Colonic mucosa (tissue), 4 donors: Measurements from ENCODE around the gene SOX12. TPM values are rescaled to one million over a fixed set of nuclear protein-coding genes. Genes with fewer than 3 reads are reported as not detected.
A peak's percentile ranks its signal among the peaks of the same experiment; 100 is the strongest.

Source experiments
- DNase-seq: peaks from one replicate; pipeline ENCODE4 v3.0.0-alpha.2; 2020
- H3K27ac ChIP-seq: fragments of 200-600 bp; one replicate; pipeline ENCODE4 v1.8.0; 2021
- H3K27me3 ChIP-seq: fragments of 200-600 bp; one replicate; pipeline ENCODE4 v1.8.0; 2021
- H3K36me3 ChIP-seq: fragments of 200-600 bp; one replicate; pipeline ENCODE4 v1.8.0; 2021
- H3K4me1 ChIP-seq: fragments of 200-600 bp; one replicate; pipeline ENCODE4 v1.8.0; 2021; ENCODE audit warnings: mild to moderate bottlenecking
- H3K4me3 ChIP-seq: fragments of 200-600 bp; one replicate; pipeline ENCODE4 v1.8.0; 2021
- H3K9ac ChIP-seq, 2 donors: one replicate each; pipeline ENCODE4 v1.7.0; 2013; ENCODE audit warnings: control low read depth in 2 of 2, low read depth in 2 of 2, low read length in 2 of 2
- H3K9me3 ChIP-seq: fragments of 200-600 bp; one replicate; pipeline ENCODE4 v1.8.0; 2021
- intact Hi-C: fragments of 100-400 bp; cut with DNase I; formaldehyde crosslinking; loops from one replicate; pipeline ENCODE4 v1.14.1; 2022
- total RNA-seq, 2 donors: library from RNA; stranded (reverse); fragmentation: NEBNext Ultra II Directional in 1 of 2; extraction: Animal tissue kit (Norgen Biotek cat#: 25700) in 1 of 2; gene quantifications; one replicate each; pipeline ENCODE4 v1.2.1, GENCODE V29; 2021
- TF ChIP-seq, protein P1 (sequence below): fragments of 200-600 bp; IDR thresholded peaks from one replicate; pipeline ENCODE4 v1.8.0; 2022; ENCODE audit warnings: antibody characterized with exemption, mild to moderate bottlenecking
- donor health status: healthy.
- donor health status: DM: no; HTN: no; CAD: no.
- donor health status: DM: no; HTN: no; CAD: no.

The SOX12 gene
- total RNA-seq, 2 donors from 2014 or later, result 5.0 to 7.5 TPM

DNA sequence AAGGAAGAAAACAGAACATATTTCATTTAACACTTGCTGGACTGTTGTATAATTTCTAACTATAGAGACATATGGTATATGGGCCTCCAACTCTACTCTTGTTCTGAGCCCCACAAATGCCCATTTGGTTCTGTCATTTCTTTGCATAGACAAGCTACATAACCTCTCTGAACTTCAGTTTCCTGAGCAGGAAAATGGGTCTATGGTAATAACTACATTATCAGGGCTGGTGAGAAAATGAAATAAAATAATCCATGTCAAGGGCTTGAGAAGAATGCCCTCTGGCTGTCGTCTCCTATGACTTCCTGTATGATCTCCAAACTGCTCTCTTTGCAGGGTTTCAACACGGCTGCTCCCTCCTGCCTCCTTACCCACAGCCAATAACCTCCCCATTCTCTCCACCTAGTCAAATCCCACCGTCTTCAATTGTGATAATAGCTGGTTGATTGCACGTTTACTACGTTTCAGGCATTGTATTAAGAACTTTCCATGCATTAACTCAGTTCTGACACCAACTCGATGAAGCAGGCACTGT is 16.0 kb upstream of the SOX12 start:
- no peaks in the 10 kb centered on the region for H3K27me3 ChIP-seq
- H3K36me3 ChIP-seq, result no peaks in the 10 kb centered on the region
- H3K27ac ChIP-seq, result peak overlapping the region; percentile 50
- H3K9ac ChIP-seq, result no peak overlapping the region
- intact Hi-C loops, result no loop called here
- TF ChIP-seq, protein P1, sequence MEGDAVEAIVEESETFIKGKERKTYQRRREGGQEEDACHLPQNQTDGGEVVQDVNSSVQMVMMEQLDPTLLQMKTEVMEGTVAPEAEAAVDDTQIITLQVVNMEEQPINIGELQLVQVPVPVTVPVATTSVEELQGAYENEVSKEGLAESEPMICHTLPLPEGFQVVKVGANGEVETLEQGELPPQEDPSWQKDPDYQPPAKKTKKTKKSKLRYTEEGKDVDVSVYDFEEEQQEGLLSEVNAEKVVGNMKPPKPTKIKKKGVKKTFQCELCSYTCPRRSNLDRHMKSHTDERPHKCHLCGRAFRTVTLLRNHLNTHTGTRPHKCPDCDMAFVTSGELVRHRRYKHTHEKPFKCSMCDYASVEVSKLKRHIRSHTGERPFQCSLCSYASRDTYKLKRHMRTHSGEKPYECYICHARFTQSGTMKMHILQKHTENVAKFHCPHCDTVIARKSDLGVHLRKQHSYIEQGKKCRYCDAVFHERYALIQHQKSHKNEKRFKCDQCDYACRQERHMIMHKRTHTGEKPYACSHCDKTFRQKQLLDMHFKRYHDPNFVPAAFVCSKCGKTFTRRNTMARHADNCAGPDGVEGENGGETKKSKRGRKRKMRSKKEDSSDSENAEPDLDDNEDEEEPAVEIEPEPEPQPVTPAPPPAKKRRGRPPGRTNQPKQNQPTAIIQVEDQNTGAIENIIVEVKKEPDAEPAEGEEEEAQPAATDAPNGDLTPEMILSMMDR, result no peak
- H3K4me3 ChIP-seq, result no peak overlapping the region
- DNase-seq, result no peak
- H3K4me1 ChIP-seq, result no peaks in the 10 kb centered on the region
- H3K9me3 ChIP-seq, result no peaks in the 10 kb centered on the region

DNA sequence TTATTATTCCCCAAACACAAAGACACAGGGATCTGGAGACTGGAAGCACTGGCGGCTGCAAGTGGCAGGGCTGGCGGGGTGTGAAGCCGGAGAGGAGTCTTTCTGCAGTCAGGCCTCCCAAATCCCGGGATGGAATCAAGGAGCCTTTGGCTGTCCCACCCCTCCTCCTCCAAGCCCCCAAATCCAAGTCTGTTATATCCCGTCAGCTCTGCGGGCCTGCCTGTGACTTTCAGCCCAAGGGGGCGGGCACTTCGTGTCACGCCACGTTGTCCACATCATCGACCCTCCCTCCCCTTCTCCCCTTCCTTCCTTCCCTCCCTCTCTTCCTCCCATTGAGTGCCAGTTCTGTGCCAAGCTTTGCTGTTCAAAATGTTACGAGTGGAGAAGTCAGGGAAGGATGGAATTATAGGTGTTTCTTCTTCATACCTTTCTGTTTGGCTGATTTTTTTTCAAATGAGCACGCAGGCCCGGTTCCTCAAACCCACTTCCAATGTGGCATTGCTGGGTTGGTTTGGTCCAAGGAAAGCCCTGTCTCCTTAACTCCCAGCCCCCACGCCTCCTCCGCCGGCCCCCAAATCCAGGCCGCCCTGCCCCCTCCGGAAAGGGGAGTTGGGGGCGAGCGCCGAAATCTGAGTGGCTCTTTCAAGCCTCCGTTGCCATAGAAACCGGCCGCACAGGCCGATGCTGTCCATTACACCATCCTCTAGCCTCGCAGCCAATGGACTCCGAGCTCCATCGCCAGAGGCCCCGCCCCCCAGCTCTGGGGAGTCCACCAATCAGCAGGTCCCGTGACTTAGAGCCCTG is 15.3 kb upstream of the SOX12 start:
- peak; percentile 91 for DNase-seq
- peak overlapping the region; percentile 13 for H3K4me3 ChIP-seq
- H3K27me3 ChIP-seq, result no peaks in the 10 kb centered on the region
- H3K9me3 ChIP-seq, result no peaks in the 10 kb centered on the region
- intact Hi-C loops, result no loop called here
- H3K9ac ChIP-seq, result no peak overlapping the region
- H3K4me1 ChIP-seq, result no peaks in the 10 kb centered on the region
- H3K27ac ChIP-seq, result peak overlapping the region; percentile 50
- H3K36me3 ChIP-seq, result no peaks in the 10 kb centered on the region
- TF ChIP-seq, protein P1, result no peak

DNA sequence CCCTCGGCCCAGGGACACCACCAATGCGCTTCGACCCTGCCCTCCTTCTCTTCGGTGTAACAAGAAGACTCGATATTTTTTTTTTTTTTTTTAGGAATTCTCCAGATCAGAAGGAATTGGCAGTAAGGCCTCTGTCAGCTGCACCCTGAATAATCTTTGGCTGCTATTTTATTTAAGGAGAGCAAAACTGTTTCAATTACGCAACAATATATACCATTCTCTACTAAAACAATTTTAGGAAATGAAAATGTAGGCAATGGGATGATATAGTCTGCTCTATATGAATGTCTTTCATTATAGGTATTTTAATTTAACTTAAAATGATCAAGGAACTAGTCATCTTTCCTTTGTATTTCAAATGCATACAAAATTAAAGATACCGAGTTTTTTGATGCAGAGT is 14.7 kb upstream of the SOX12 start:
- intact Hi-C loops, result no loop called here
- no peak overlapping the region for H3K27ac ChIP-seq
- H3K4me3 ChIP-seq, result no peak overlapping the region
- no peak for DNase-seq
- H3K9me3 ChIP-seq, result no peaks in the 10 kb centered on the region
- TF ChIP-seq, protein P1, result no peak
- no peak overlapping the region for H3K9ac ChIP-seq
- no peaks in the 10 kb centered on the region for H3K27me3 ChIP-seq
- no peaks in the 10 kb centered on the region for H3K36me3 ChIP-seq
- H3K4me1 ChIP-seq, result no peaks in the 10 kb centered on the region

DNA sequence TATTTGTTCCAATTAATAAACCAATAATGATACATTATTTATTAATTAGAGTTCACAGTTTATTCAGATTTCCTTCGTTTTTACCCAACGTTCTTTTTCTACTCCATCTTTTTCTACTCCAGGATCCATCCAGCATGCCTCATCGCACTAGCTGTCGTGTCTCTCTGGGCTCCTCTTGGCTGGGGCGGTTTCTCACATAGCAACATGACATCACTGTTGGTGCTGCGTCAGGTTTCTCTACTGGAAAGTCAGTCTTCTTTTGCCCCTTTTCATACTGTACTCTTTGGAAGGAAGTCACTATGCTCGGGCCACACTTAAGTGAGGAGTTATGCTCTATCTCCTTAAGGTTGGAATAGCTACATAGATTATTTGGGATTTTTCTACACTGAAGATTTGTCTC is 13.7 kb upstream of the SOX12 start:
- TF ChIP-seq, protein P1, result no peak
- Histone ChIP-seq H3K36me3 (no peaks in the 10 kb centered on the region), H3K9me3 (no peaks in the 10 kb centered on the region), H3K27me3 (no peaks in the 10 kb centered on the region), H3K9ac (no peak overlapping the region), H3K4me1 (no peaks in the 10 kb centered on the region), H3K4me3 (no peak overlapping the region), H3K27ac (no peak overlapping the region)
- DNase-seq, result no peak
- intact Hi-C loops, result no loop called here

DNA sequence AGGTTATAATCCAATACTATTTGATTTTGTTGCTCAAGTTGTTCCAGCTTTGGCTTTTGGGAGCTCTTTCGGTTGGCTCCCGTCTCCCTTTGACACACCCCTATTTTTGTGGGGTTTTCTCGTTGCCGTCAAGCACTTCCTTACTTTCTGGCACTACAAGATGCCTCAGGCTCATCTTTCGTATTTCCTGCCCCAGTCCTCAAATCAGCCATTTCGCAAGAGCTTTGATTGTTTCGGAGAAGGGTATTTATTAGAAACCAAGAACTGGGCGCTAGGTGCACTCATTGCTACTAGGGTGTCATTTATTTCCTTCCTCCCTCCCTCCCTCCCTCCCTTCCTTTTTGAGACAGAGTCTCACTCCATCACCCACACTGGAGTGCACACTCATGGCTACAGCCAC is 13.3 kb upstream of the SOX12 start:
- TF ChIP-seq, protein P1, result no peak
- no peaks in the 10 kb centered on the region for H3K4me1 ChIP-seq
- DNase-seq, result no peak
- no peak overlapping the region for H3K27ac ChIP-seq
- no peak overlapping the region for H3K4me3 ChIP-seq
- H3K9ac ChIP-seq, result no peak overlapping the region
- H3K36me3 ChIP-seq, result no peaks in the 10 kb centered on the region
- H3K9me3 ChIP-seq, result no peaks in the 10 kb centered on the region
- H3K27me3 ChIP-seq, result no peaks in the 10 kb centered on the region
- intact Hi-C loops, result no loop called here
